Activated CD4-positive, alpha-beta T cell treated with anti-CD3 and anti-CD28 coated beads for 36 hours (primary cell): ENCODE measurements around the gene TMEM222. TPM values are rescaled to one million over a fixed set of nuclear protein-coding genes. Genes with fewer than 3 reads are reported as not detected.

ENCODE experiments used
- ATAC-seq: fragments of 200-7000 bp; cut with Tn5 transposase; one replicate; pipeline ENCODE4 v1.10.0; 2021; ENCODE audit warnings: mild to moderate bottlenecking, moderate library complexity
- CTCF ChIA-PET: fragments of 350-600 bp; sonication (Branson Sonifier 250); formaldehyde crosslinking; loops from one replicate; lab custom pipeline; 2021; ENCODE audit warnings: antibody characterized with exemption; lab: Charles Lee
- POLR2A ChIA-PET: fragments of 350-600 bp; sonication (Branson Sonifier 250); formaldehyde crosslinking; loops from one replicate; lab custom pipeline; 2021; ENCODE audit warnings: antibody characterized with exemption, inconsistent platforms; lab: Charles Lee
- DNase-seq: peaks from one replicate; pipeline ENCODE4 v3.0.0-alpha.2; 2020
- H3K27ac Mint-ChIP-seq: one replicate; pipeline ENCODE4 v1.8.0; 2021; ENCODE audit warnings: mixed read lengths
- H3K27me3 Mint-ChIP-seq: one replicate; pipeline ENCODE4 v1.8.0; 2021; ENCODE audit warnings: mixed read lengths
- H3K36me3 Mint-ChIP-seq: one replicate; pipeline ENCODE4 v1.8.0; 2021; ENCODE audit warnings: low read depth, mixed read lengths
- H3K4me1 Mint-ChIP-seq: one replicate; pipeline ENCODE4 v1.8.0; 2021; ENCODE audit warnings: mixed read lengths
- H3K4me3 Mint-ChIP-seq: one replicate; pipeline ENCODE4 v1.8.0; 2021; ENCODE audit warnings: mild to moderate bottlenecking, moderate library complexity, mixed read lengths
- H3K9me3 Mint-ChIP-seq: one replicate; pipeline ENCODE4 v1.8.0; 2021; ENCODE audit warnings: low read depth, mixed read lengths
- intact Hi-C, 2 experiments: fragments of 100-400 bp; cut with DNase I in 1 of 2; cut with micrococcal nuclease in 1 of 2; formaldehyde crosslinking; loops; one replicate each; pipeline versions ENCODE4 v1.14.2 to v1.15.1; 2022 to 2024; cut with DNase I, micrococcal nuclease
- total RNA-seq, 2 experiments: library from RNA; stranded (reverse); gene quantifications; one replicate each; pipeline ENCODE4 v1.2.3, GENCODE V29; 2021

TMEM222 gene
- total RNA-seq, 2 experiments from 2014 or later, result 27.5 to 31.2 TPM

- Mint-ChIP-seq H3K27ac (no peak overlapping the region), H3K4me1 (peaks cover 21% of the 10 kb centered on the region), H3K9me3 (no peaks in the 10 kb centered on the region), H3K36me3 (peaks cover 6% of the 10 kb centered on the region), H3K4me3 (peak overlapping the region; percentile 8), H3K27me3 (no peaks in the 10 kb centered on the region)
- intact Hi-C loops, result no loop called here
- ChIA-PET POLR2A (no interaction called here), CTCF (interaction anchor here (0.6 to 0.7 kb wide), 2 partner anchors 15 to 440 kb away, joined by 3 read pairs; no protein-coding TSS in a partner anchor)
- DNase-seq, result no peak
- no peak for ATAC-seq
Observed at GRCh38 chr1:27350663-27351540, 28.9 kb downstream of the TMEM222 start.

DNA sequence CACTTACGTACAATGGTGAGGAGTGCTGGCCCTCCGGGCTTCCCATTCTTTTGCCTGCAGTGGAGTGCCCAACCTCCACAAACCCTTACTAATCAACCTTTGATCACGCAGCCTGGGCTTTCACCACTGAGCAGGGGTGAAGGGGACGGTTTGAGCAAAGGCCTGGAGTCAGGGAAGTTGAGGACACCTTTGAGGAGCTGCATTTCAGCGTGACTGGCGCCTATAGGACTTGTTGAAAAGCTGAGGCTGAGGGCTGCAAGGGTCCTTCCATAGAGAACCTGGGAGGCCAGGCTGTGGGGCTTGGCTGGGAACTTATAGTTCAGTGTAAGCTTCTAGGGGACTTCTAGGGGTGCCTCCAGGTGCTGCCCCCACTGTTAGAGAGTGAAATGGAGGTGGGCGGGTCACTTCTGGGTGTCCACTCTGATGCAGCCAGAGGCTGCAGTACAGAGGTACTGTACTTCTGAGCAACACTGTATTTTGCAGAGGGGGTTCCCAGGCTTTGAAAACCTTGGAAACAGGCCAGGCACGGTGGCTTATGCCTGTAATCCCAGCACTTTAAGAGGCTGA, 29.7 kb downstream of the TMEM222 start:
- CTCF ChIA-PET, result interaction anchor here (0.6 to 3.4 kb wide), 6 partner anchors 14 to 439 kb away, joined by 3 to 20 read pairs (median 3); partner anchors contain the start of gene WASF2
- no peaks in the 10 kb centered on the region for H3K27me3 Mint-ChIP-seq
- peaks cover 2% of the 10 kb centered on the region for H3K36me3 Mint-ChIP-seq
- H3K27ac Mint-ChIP-seq, result no peak overlapping the region
- peaks cover 23% of the 10 kb centered on the region for H3K4me1 Mint-ChIP-seq
- no peak for ATAC-seq
- no peaks in the 10 kb centered on the region for H3K9me3 Mint-ChIP-seq
- H3K4me3 Mint-ChIP-seq, result no peak overlapping the region
- DNase-seq, result no peak
- intact Hi-C loops, result no loop called here
- POLR2A ChIA-PET, result no interaction called here

- H3K9me3 Mint-ChIP-seq, result no peaks in the 10 kb centered on the region
- ChIA-PET POLR2A (no interaction called here), CTCF (interaction anchor here (0.7 to 3.4 kb wide), 4 partner anchors 8 to 94 kb away, joined by 4 to 20 read pairs (median 6); no protein-coding TSS in a partner anchor)
- no peak overlapping the region for H3K27ac Mint-ChIP-seq
- H3K27me3 Mint-ChIP-seq, result no peaks in the 10 kb centered on the region
- ATAC-seq (no peak), DNase-seq (no peak)
- no peak overlapping the region for H3K4me3 Mint-ChIP-seq
- H3K4me1 Mint-ChIP-seq, result peaks cover 30% of the 10 kb centered on the region
- intact Hi-C loops, result no loop called here
- H3K36me3 Mint-ChIP-seq, result peaks cover 2% of the 10 kb centered on the region
Observed at GRCh38 chr1:27353166-27353565, 31.2 kb downstream of the TMEM222 start.

GRCh38 chr1:27353629-27354028, 31.7 kb downstream of the TMEM222 start:
- H3K27me3 Mint-ChIP-seq, result no peaks in the 10 kb centered on the region
- H3K4me3 Mint-ChIP-seq, result no peak overlapping the region
- POLR2A ChIA-PET, result no interaction called here

GRCh38 chr1:27355683-27356082, 33.7 kb downstream of the TMEM222 start:
- H3K9me3 Mint-ChIP-seq, result no peaks in the 10 kb centered on the region
- H3K4me1 Mint-ChIP-seq, result peaks cover 40% of the 10 kb centered on the region
- ChIA-PET POLR2A (interaction anchor here (1.0 kb wide), 1 partner anchor 201 kb away, joined by 3 read pairs; the partner anchor contains the start of gene SLC9A1), CTCF (interaction anchor here (0.6 to 3.8 kb wide), 9 partner anchors 9 to 201 kb away, joined by 3 to 28 read pairs (median 4); partner anchors contain the start of genes MAP3K6 and SYTL1)
- H3K4me3 Mint-ChIP-seq, result peak overlapping the region; percentile 64
- ATAC-seq, result no peak
- DNase-seq, result no peak
- intact Hi-C loops, result no loop called here
- no peak overlapping the region for H3K27ac Mint-ChIP-seq
- peaks cover 2% of the 10 kb centered on the region for H3K36me3 Mint-ChIP-seq
- H3K27me3 Mint-ChIP-seq, result no peaks in the 10 kb centered on the region

More at GRCh38 chr1:27353629-27354028, 31.7 kb downstream of the TMEM222 start:
- intact Hi-C loops, result no loop called here
- CTCF ChIA-PET, result interaction anchor here (0.6 to 3.4 kb wide), 8 partner anchors 9 to 309 kb away, joined by 3 to 20 read pairs (median 4); partner anchors contain the start of gene SYTL1
- H3K36me3 Mint-ChIP-seq, result peaks cover 2% of the 10 kb centered on the region
- H3K4me1 Mint-ChIP-seq, result peaks cover 30% of the 10 kb centered on the region
- DNase-seq (no peak), ATAC-seq (no peak)
- no peak overlapping the region for H3K27ac Mint-ChIP-seq
- H3K9me3 Mint-ChIP-seq, result no peaks in the 10 kb centered on the region

GRCh38 chr1:27356277-27356618, 34.3 kb downstream of the TMEM222 start:
- no peaks in the 10 kb centered on the region for H3K9me3 Mint-ChIP-seq
- peaks cover 2% of the 10 kb centered on the region for H3K36me3 Mint-ChIP-seq
- DNase-seq (no peak), ATAC-seq (no peak)
- H3K27ac Mint-ChIP-seq, result no peak overlapping the region
- ChIA-PET CTCF (interaction anchor here (0.6 to 3.8 kb wide), 10 partner anchors 9 to 218 kb away, joined by 3 to 28 read pairs (median 4); partner anchors contain the start of genes MAP3K6 and SYTL1), POLR2A (interaction anchor here (1.0 kb wide), 1 partner anchor 201 kb away, joined by 3 read pairs; the partner anchor contains the start of gene SLC9A1)
- H3K4me1 Mint-ChIP-seq, result peaks cover 40% of the 10 kb centered on the region
- H3K27me3 Mint-ChIP-seq, result no peaks in the 10 kb centered on the region
- intact Hi-C loops, result no loop called here
- peak overlapping the region; percentile 64 for H3K4me3 Mint-ChIP-seq

GRCh38 chr1:27356619-27357280, 34.8 kb downstream of the TMEM222 start:
- intact Hi-C loops, result loop anchor here (1.0 kb wide), 5 partner anchors 9 to 56 kb away; partner anchors contain the start of gene GPR3 (in 1 of the 2)
- H3K27me3 Mint-ChIP-seq, result no peaks in the 10 kb centered on the region
- peaks cover 40% of the 10 kb centered on the region for H3K4me1 Mint-ChIP-seq
- peak; percentile 34 for ATAC-seq
- H3K36me3 Mint-ChIP-seq, result peaks cover 2% of the 10 kb centered on the region
- ChIA-PET POLR2A (interaction anchor here (1.0 to 1.1 kb wide), 2 partner anchors 10 to 202 kb away, joined by 3 read pairs; partner anchors contain the start of gene SLC9A1), CTCF (interaction anchor here (0.6 to 3.8 kb wide), 29 partner anchors 8 to 1123 kb away, joined by 3 to 28 read pairs (median 4); partner anchors contain the start of genes CD164L2, MAP3K6 and SYTL1)
- peak overlapping the region; percentile 64 for H3K4me3 Mint-ChIP-seq
- peak overlapping the region; percentile 73 for H3K27ac Mint-ChIP-seq
- no peaks in the 10 kb centered on the region for H3K9me3 Mint-ChIP-seq
- DNase-seq, result peak; percentile 39

- H3K9me3 Mint-ChIP-seq, result no peaks in the 10 kb centered on the region
- DNase-seq (peak; percentile 91), ATAC-seq (peak; percentile 78)
- H3K27ac Mint-ChIP-seq, result peak overlapping the region; percentile 73
- H3K4me3 Mint-ChIP-seq, result peak overlapping the region; percentile 64
- ChIA-PET CTCF (interaction anchor here (0.6 to 3.8 kb wide), 33 partner anchors 8 to 1124 kb away, joined by 3 to 28 read pairs (median 4); partner anchors contain the start of genes CD164L2, MAP3K6 and SYTL1), POLR2A (interaction anchor here (1.0 to 1.1 kb wide), 2 partner anchors 9 to 12 kb away, joined by 3 read pairs; no protein-coding TSS in a partner anchor)
- peaks cover 2% of the 10 kb centered on the region for H3K36me3 Mint-ChIP-seq
- intact Hi-C loops, result loop anchor here (1.0 kb wide), 5 partner anchors 8 to 57 kb away; partner anchors contain the start of gene GPR3 (in 1 of the 2)
- peaks cover 40% of the 10 kb centered on the region for H3K4me1 Mint-ChIP-seq
- no peaks in the 10 kb centered on the region for H3K27me3 Mint-ChIP-seq
Observed at GRCh38 chr1:27357281-27358037, 35.5 kb downstream of the TMEM222 start.

DNA sequence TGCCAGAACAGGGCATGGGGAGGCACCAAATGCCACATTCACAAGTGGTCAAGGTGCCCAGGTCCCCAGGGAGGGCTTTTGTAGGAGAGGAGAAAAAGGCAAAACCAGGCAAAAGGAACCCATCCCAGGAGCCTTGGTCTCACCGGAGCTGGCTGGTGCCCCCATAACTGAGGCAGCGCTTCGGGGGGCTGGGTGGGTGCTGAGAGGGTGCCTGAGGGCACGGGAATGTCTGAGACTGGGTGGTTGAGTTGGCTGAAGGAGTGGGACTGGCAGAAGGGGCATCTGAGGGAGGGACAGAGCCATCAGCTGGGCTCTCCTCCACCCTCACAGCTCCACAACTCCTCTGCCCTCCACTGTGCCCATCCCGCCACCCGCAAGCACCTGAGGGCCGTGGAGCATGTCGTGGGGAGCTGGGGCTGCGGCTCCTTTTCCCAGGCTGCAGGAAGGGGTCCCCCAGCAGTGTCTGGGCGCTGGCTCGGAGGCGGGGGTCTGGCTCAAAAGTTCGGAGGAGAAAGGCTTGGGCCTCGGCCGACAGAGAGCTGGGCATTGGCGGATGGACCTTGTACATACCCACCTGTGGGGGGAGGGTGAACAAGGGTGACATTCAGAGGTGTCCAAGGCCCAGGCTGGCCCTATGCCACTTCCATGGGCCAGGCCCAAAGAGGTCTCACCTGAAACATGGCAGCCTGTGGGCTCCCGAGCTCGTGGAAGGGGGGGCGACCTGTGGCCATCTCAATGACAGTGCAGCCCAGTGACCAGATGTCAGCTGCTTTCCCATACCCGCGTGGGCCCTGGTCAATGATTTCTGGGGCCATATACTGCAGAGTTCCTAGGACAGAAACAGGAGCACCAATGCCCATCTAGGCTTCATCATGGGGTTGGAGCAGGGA, 36.3 kb downstream of the TMEM222 start:
- ATAC-seq (no peak), DNase-seq (no peak)
- Mint-ChIP-seq H3K4me1 (peaks cover 40% of the 10 kb centered on the region), H3K9me3 (no peaks in the 10 kb centered on the region), H3K27ac (no peak overlapping the region), H3K4me3 (peak overlapping the region; percentile 64), H3K36me3 (peaks cover 2% of the 10 kb centered on the region), H3K27me3 (no peaks in the 10 kb centered on the region)
- POLR2A ChIA-PET, result interaction anchor here (1.0 kb wide), 1 partner anchor 13 kb away, joined by 3 read pairs; no protein-coding TSS in a partner anchor
- CTCF ChIA-PET, result interaction anchor here (0.6 to 3.8 kb wide), 24 partner anchors 8 to 360 kb away, joined by 3 to 28 read pairs (median 4); partner anchors contain the start of genes CD164L2, MAP3K6 and SYTL1
- intact Hi-C loops, result no loop called here
